Activated naive CD4-positive, alpha-beta T cell treated with anti-CD3 and anti-CD28 coated beads, Interleukin-2, amount 50 U/mL, for 72 hours (primary cell): ENCODE data around the gene PRPH. TPM values are rescaled to one million over a fixed set of nuclear protein-coding genes. Genes with fewer than 3 reads are reported as not detected.
A peak's percentile ranks its signal among the peaks of the same experiment; 100 is the strongest.

ENCODE experiments used
- ATAC-seq, 2 donors: fragments of 150-1000 bp; cut with Tn5 transposase; 2 replicates each; pipeline ENCODE4 v1.10.0; 2021; ENCODE audit warnings: mild to moderate bottlenecking in 2 of 2, moderate library complexity in 2 of 2
- DNase-seq, 2 donors: peaks; one replicate each; pipeline ENCODE4 v3.0.0; 2021 to 2022; ENCODE audit warnings: low spot score in 2 of 2
- H3K27ac Mint-ChIP-seq, 2 donors: one replicate each; pipeline ENCODE4 v1.8.0; 2022; ENCODE audit warnings: mild to moderate bottlenecking in 2 of 2, mixed read lengths in 2 of 2
- H3K36me3 Mint-ChIP-seq, 2 donors: one replicate each; pipeline ENCODE4 v1.8.0; 2022; ENCODE audit warnings: mixed read lengths in 2 of 2
- H3K9me3 Mint-ChIP-seq, 2 donors: one replicate each; pipeline ENCODE4 v1.8.0; 2022; ENCODE audit warnings: mixed read lengths in 2 of 2
- total RNA-seq, 2 donors: library from RNA; stranded (reverse); gene quantifications; one replicate each; pipeline ENCODE4 v1.2.3, GENCODE V29; 2022

Gene PRPH
- total RNA-seq, 2 donors from 2014 or later = not detected

DNA sequence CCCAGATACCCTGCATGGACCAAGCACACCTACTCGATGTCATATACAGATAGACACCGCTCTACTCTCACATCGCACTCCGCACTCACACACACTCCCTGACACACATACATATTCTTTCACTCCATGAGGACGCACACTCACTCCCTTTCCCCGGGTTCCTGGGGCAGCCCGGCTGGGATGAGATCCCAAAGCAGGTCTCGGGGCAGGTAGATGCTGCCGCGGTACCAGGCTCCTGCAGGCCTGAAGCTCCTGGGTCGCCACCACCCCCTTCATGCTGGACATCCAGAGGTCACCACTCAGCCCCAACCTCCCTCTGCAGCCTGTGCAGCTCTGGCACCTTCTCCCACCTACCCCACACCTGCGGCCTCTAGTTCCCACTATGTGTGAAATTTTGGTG lies 39.7 kb downstream of the PRPH start:
- ATAC-seq = no peak
- peaks cover 5 to 22% of the 10 kb centered on the region in 2 donors for H3K36me3 Mint-ChIP-seq

DNA sequence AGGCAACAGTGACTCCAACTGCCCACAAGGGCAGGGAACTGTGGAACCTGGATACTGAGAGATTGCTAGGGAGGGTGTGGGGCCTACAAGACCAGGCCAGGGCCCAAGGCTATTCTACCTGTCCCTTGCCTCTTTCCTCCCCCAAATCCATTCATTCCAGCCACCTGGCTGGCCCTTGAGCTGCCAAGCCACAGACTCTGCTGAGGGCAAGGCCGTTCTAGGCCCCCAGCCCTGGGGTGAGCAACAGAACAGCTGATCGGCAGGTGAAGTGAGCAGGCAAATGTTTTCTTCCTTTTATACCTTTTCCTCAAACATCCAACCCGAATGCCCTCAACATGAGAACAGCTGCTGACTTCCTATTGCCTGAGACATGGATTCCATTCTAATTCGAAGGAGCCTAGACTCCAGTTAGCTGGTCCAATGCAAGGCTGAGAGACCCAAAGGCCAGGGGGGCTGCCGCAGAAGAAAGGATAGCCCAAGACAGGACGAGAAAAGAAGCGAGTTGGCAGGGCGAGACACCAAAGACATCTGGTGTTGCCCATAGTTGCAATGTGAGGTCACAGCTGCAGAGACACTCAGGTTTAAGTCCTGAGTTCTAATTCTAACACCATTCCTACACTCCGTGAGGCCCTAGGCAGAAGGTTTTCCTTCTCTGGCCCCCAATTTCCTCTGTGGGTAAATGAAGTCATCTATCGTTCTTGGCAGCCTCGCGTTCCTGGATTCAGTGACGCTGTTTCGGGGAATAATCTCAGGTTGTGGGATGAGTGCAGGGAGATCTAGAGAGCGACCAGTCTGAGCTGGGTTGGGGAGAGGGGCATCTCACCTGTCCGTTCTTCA lies 40.4 kb downstream of the PRPH start:
- peaks cover 5 to 22% of the 10 kb centered on the region in 2 donors for H3K36me3 Mint-ChIP-seq
- H3K27ac Mint-ChIP-seq = no peak overlapping the region
- no peak for ATAC-seq
- no peaks in the 10 kb centered on the region for H3K9me3 Mint-ChIP-seq
- no peak for DNase-seq

More for the DNA sequence above, 39.7 kb downstream of the PRPH start:
- no peak for DNase-seq
- H3K27ac Mint-ChIP-seq = no peak overlapping the region
- H3K9me3 Mint-ChIP-seq = no peaks in the 10 kb centered on the region

DNA sequence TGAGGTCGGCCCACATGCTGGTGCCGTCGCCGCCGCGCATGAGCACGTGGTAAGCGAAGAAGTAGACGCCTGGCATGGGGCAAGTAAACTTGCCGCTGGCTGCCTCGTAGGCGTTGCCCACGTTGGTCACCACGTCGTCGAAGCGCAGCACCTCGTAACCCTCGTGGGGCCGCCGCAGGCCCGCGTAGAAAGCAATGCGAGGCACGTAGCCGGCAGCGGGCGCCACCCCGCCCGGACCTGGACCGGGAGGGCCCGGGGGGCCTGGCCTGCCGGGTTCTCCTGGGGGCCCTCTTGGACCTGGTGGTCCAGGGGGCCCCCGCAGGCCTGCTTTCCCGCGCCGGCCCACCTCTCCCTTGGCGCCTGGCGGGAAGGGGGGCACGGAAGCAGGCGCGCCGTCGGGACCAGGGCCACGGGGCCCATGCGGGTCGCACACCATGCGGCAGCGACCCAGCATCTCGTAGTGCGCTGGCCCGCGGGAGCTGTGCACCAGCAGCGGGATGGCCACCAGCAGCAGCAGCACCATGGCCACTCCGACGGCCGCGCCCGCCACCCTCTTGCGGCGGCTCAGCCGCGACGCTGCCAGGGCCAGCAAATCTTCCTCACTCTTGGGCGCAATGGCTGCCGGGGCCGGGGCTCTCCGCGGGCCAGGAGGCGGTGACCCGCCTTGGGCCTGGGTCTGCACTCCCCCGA lies 41.2 kb downstream of the PRPH start:
- DNase-seq (no peak), ATAC-seq (no peak)
- Mint-ChIP-seq H3K36me3 (peaks cover 5 to 17% of the 10 kb centered on the region in 2 donors), H3K27ac (no peak overlapping the region), H3K9me3 (no peaks in the 10 kb centered on the region)

DNA sequence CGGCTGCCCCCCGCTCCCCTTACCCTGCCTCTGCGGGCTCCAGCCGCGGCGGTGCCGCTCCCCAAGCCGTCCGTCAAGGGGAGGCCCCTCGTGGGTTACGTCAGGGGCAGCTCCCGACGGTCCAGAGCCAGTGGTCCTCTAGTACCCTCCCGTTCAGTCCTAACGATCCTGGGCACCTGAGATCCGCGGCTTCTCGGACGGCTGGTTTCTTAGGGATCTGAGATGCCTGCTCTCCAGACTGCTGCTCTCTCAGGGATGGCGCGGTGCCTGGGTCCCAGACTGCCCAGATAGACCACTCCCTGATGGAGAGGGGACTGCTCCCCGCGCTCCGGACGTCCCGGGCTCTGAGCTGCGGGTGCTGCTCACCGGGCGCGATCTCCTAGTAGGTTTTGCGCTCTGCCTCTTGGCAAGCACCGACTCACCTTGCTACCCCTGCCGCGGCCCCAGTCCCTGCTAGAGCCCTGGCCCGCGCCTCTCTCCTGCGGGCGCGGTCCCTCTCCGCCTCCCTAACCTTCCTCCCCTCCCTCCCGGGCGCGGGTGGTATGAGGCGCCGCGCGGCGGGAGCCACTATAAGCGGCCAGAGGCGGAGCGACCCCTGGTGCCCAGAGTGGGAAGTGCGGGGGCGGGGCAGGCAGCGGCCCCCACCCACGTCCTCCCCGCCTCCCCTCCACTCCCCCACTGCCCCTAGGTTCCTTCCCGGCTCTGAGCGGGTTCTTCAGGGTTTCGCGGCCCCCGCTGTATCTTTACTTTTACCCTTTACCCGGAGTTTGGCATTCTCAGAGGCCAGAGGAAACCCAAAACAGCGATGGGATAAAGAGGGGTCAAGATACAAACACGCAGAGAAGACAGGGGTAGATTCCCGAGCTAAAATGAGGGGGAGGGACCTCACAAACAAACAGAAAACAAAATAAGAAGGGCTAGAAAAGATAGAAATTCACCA lies 42.0 kb downstream of the PRPH start, which contains the start of gene C1QL4:
Gene C1QL4 (minus strand): TSS at position 544 of the 940 bp plus-strand sequence. CDS start 711 bp downstream, outside the sequence.
- Mint-ChIP-seq H3K9me3 (no peaks in the 10 kb centered on the region), H3K27ac (no peak within 1 kb of the TSS), H3K36me3 (peaks cover 5 to 9% of the 10 kb centered on the region in 2 donors)
- DNase-seq (peak; percentile 82 to 96), ATAC-seq (peak; percentile 84 to 85)

DNA sequence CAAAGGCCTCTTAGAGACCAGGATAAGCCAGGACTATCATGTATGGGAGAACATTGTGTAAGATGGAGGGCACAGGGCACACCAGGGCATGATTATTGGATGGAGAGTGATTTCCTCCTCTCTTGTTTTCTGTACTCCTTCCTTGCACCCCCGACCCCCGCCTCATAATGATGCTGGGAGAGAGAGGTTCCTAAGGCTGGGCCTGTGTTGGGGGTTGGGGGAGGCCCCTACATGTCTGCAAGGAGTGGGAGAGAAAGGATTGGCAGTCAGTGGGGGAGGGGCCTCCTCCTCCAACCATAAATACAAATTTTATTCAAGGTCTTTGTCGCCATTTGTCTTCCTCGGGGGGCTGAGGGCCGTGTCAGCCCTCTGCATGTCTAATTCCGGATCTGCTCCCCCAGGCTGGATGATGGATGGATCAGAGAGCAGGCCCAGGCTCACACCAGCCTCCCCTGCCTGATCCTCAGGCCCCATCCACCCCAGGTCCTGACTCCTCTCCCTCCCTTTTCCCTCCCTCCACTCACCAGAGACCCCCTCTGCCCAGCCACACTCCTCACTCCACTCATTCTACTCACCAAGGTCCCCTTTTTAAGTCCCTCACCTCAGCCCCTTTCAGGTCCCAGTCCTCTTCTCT lies 44.0 kb downstream of the PRPH start:
- no peak overlapping the region for H3K27ac Mint-ChIP-seq
- ATAC-seq (no peak), DNase-seq (no peak)
- H3K36me3 Mint-ChIP-seq = peaks cover 5 to 7% of the 10 kb centered on the region in 2 donors
- H3K9me3 Mint-ChIP-seq = no peaks in the 10 kb centered on the region

DNA sequence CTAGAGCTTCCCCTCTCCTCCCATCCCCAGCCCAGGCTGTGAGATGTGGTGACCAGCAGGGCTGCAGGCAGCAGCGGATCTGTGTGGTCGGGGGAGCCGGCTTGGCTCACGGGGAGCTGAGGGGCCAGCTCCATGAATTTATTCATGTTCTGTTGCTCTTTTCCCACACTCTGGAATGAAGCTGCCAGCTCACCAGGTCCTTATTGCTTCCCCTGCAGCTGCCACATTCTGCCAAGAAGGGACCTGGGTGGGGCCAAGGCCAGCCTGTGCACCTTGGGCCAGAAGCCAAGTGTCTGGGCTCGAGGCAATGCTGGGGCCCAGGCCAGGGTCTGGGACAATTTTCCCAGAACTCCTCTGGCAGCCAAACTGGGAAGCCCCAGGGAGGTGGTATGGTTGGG lies 44.5 kb downstream of the PRPH start:
- ATAC-seq (no peak), DNase-seq (peak in 1 of 2 donors; percentile 48)
- Mint-ChIP-seq H3K27ac (no peak overlapping the region), H3K9me3 (no peaks in the 10 kb centered on the region), H3K36me3 (peaks cover 5 to 7% of the 10 kb centered on the region in 2 donors)

DNA sequence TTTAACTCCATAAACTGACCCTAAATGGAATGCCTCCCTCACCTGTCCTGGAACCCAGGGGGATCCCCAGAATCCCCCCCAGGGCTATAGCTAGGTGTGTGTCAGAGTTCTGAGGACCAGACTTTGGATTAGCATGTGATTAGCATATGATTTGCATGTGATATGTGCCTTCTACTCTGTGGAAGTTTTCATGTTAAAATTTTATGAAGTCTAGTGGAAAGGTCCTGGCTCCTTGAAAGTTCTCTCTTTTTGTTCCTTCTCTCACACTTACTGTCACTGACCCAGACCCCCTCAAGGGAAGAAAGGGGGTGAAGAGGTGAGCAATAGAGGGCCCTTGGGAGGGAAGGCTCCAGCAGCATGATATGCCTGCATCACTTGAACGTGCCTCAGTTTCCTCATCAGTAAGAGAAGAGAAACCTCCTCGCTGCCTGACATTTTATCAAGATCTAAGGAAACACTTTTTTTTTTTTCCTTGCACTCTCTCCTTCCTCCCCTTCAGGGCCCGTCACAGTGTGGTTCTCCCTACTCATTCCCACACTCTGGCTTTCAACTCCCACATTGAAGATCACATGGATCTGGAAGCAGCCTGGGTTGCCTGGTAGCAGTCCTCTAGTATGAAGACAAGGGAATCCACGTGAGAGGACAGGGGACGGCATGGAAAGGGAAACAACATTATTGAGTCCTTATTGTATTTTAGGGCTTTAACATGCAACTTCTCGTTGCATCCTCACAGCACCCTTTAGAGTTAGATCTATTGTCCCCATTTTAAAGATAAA lies 45.3 kb downstream of the PRPH start:
- Mint-ChIP-seq H3K9me3 (no peaks in the 10 kb centered on the region), H3K27ac (no peak overlapping the region), H3K36me3 (peaks cover 5% of the 10 kb centered on the region in 2 donors)
- ATAC-seq = no peak
- DNase-seq = peak in 1 of 2 donors; percentile 13

DNA sequence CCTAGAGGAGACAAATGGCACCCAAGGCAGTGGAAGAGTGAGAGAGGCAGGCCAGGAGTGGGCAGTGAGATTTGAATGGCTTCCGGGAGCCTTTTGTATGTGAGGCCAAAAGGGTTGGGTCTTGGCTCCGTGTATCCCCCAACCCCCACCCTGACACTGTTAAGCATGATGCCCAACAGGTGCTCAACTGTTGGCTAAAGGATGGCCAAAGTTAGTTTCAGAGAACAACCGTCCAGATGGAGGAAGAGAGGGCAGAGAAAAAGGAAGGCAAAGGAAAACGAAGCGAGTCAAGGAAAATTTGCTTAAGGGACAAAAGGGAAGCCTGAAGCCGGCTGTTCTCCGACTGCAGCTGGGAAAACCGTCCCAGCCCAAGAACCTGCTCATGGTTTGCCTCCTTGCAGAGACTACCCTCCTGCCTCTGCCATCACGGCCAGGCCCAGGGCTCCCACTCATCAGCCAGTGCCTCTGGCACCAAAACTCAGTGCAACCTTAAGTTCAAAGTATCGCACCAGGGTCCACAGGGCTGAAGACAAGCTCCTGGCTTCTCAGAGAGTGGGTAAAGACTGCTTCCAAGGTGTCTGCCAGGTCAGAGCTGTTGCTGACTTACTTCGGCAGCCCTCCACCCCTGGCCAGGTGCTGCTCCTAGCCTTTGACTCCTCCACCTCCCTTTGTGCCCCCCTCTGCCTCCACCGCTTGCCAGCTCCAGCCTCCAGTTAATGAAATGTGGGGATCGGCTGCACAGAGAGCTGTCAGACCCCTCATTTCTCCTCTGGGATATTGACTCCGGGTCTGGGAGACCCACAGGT lies 46.2 kb downstream of the PRPH start:
- H3K27ac Mint-ChIP-seq = no peak overlapping the region
- ATAC-seq (no peak), DNase-seq (peak in 1 of 2 donors; percentile 44)
- H3K36me3 Mint-ChIP-seq = no peaks in the 10 kb centered on the region
- H3K9me3 Mint-ChIP-seq = no peaks in the 10 kb centered on the region

DNA sequence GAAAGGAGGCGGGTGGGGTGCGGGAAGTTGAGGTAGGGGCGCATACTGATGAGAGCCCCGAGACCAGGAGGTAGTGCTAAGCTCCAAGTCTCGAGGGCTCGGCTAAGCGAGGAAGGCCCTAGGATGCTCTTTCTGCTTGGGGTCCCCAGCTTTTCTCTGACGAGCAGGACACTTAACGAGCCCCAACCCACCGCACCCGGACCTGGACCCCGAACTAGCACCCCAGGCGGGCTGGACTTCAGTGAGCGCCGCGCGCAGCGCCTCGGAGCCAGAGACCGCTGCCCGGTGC lies 46.8 kb downstream of the PRPH start:
- Mint-ChIP-seq H3K36me3 (no peaks in the 10 kb centered on the region), H3K27ac (no peak overlapping the region), H3K9me3 (no peaks in the 10 kb centered on the region)
- no peak for ATAC-seq
- no peak for DNase-seq

DNA sequence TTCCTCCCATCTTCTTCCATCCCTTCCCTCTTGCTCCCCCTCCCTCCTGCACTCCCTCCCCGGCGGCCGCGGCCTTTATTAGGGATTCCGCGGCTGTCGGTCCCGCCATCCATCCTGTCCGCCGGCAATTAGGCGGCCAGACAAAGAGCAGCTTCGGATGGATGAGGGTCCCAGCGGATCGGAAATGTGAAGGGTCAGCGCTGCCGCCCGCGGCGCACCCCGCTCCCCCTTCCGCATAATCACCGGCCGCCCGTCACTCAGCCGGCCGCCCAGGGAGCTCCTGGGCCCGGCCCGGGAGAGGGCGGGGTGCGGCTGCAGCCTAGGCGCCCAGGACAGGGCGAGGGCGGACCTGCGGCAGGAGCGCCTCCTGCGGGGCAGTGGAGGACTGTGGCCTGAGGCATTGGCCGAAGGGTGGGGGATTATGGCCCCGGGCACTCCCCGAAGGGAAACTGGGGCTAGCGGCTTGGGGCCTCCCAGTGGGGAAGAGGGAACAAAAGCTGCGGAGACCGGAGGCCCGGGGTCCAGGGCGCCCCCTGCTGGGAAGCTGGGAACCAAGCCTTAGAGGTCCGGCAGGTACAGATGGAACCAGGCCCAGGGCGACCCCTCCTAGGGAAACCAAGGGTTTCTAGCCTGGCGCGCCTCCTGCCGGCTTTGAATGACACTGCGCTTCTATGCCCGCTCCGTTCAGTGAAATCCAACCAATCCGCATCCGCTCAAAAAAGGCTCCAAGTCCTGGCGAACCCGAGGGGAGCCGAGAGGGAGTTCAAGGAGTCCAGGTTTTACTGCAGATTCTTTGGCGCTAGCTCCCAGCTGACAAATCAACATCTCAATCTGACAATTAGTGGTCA lies 47.3 kb downstream of the PRPH start:
- Mint-ChIP-seq H3K36me3 (no peaks in the 10 kb centered on the region), H3K9me3 (no peaks in the 10 kb centered on the region), H3K27ac (no peak overlapping the region)
- peak; percentile 75 to 89 for DNase-seq
- peak; percentile 72 to 82 for ATAC-seq

DNA sequence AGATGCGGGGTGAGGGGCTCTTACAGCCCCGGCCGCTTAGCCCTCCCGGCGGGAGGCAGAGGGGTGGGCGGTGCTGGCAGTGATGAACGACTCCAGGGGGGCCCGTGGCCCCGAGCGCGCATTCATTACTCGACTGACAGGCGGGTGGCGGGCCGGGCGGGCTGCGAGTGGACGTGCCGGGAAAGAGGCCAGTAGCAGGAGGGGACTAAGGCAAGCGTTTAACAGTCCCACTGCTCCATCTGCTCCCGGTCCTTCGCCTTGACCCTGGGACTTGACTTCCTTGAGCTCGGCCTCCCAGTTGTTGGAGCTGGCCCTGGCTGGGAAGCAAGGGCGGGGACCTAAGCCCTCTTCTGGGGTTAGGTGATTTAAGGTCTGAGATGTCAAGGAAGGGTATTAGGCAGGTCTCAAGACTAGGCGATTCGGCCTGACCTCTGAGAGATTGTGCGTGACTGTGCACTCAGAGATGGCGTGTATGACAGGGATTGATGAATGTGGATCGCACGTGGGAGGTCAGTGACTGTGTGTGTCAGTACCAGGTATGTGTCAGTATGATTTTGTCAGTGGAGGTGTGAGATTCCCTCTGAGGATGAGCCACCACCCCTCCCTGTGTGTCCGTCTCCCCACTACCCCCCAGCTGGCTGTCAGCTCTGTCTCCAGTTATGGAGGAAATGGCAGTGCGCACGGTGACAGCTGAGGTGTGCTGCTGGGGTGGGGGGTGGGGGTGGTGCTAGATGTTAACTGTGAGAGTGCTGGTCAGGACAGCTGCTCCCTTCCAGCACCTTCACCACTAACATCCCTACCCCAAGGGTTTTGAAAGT lies 48.2 kb downstream of the PRPH start:
- peak; percentile 55 to 75 for ATAC-seq
- Mint-ChIP-seq H3K36me3 (no peaks in the 10 kb centered on the region), H3K27ac (no peak overlapping the region), H3K9me3 (no peaks in the 10 kb centered on the region)
- no peak for DNase-seq

DNA sequence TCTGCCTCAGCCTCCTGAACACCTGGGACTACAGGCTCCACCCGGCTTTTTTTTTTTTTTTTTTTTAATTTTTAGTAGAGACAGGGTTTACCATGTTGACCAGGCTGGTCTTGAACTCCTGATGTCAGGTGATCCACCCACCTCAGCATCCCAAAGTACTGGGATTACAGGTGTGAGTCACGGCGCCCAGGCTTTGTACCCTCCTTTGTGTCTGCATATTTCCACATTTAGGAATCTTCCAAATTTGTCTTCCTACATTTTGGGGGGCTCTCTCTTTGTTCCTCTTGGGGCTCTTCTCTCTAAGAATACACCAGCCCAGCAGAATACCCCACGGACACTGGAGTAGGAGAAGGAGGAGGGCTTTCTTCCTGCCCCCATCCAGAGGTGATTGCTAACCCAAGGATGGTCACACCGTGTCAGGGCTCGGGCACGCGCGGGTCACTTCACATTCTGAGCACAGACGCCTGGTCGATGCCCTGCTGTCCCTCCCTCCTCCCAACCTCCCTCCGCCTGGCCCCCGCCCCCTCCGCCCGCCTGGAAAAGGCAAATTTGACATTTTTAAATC lies 49.6 kb downstream of the PRPH start:
- H3K9me3 Mint-ChIP-seq = no peaks in the 10 kb centered on the region
- no peak overlapping the region for H3K27ac Mint-ChIP-seq
- DNase-seq (peak in 1 of 2 donors; percentile 16), ATAC-seq (no peak)
- H3K36me3 Mint-ChIP-seq = no peaks in the 10 kb centered on the region

DNA sequence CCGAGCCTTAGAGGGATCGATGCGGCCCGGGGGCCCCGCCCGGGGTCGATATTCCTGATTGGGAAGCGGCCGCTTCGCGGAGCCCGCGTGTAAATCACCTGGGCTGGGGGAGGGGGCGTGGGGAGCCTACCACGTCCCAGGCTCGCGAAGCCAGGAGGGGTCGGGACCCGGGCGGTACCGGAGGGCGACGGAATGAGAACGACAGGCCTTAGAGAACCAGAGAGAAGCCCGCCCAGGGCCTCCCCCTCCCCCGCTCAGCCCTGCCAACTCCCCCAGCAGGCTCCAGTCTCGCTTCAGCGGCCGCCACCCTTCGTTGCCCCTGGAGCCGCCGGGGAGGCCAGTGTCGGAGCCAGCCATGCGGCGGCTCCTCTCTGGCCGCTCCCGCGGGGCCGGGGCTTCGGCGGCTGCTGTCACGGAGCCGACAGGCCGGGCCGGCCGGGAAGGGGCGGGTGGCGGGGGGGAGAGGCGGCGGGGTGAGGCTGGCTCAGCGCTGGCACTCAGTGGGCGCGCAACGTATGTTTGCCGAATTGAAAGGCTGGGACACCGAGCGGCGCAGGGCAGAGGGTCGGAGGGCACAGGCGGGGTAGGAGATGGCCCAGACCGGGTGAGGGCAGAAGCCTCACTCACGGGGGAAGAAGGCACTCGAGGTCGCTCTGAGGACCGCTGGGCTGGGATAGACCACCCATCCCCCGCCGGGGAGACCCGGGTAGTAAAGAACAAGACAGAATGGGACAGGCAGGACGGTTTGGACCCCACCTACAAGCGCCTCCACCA lies 50.3 kb downstream of the PRPH start:
- peak in 1 of 2 donors; percentile 54 for DNase-seq
- H3K36me3 Mint-ChIP-seq = no peaks in the 10 kb centered on the region

More for the DNA sequence above, 50.3 kb downstream of the PRPH start:
- no peaks in the 10 kb centered on the region for H3K9me3 Mint-ChIP-seq
- H3K27ac Mint-ChIP-seq = no peak overlapping the region
- ATAC-seq = no peak
